ENCODE data around the gene NOC3L.

The NOC3L gene

DNA sequence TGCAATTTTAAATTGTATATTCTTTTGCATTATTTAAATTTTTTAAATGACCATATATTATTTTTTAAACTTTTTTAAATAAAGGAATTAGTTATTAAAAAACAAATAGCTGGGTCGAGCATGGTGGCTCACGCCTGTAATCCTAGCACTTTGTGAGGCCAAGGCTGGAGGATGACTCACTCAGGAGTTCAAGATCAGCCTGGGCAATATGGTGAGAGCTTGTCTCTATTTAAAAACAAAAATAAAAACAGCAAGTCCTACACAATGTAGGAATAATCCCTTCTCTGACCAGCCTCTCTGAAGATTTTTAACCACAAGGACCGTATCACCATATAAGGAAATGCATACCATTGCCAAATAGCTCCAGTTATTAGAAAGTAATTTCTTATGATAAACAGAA lies 19.6 kb downstream of the NOC3L start (continued):
- TF ChIP-seq, protein P1, sequence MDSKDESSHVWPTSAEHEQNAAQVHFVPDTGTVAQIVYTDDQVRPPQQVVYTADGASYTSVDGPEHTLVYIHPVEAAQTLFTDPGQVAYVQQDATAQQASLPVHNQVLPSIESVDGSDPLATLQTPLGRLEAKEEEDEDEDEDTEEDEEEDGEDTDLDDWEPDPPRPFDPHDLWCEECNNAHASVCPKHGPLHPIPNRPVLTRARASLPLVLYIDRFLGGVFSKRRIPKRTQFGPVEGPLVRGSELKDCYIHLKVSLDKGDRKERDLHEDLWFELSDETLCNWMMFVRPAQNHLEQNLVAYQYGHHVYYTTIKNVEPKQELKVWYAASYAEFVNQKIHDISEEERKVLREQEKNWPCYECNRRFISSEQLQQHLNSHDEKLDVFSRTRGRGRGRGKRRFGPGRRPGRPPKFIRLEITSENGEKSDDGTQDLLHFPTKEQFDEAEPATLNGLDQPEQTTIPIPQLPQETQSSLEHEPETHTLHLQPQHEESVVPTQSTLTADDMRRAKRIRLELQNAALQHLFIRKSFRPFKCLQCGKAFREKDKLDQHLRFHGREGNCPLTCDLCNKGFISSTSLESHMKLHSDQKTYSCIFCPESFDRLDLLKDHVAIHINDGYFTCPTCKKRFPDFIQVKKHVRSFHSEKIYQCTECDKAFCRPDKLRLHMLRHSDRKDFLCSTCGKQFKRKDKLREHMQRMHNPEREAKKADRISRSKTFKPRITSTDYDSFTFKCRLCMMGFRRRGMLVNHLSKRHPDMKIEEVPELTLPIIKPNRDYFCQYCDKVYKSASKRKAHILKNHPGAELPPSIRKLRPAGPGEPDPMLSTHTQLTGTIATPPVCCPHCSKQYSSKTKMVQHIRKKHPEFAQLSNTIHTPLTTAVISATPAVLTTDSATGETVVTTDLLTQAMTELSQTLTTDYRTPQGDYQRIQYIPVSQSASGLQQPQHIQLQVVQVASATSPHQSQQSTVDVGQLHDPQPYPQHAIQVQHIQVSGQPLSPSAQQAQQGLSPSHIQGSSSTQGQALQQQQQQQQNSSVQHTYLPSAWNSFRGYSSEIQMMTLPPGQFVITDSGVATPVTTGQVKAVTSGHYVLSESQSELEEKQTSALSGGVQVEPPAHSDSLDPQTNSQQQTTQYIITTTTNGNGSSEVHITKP (tag by site-specific recombination; IDR thresholded peaks at IDR 0.05) = no peak
- TF ChIP-seq ZNF639 (tag by site-specific recombination; IDR thresholded peaks at IDR 0.05) (no peak), ZNF302 (tag by site-specific recombination; IDR thresholded peaks at IDR 0.05; ENCODE audit: low read depth) (no peak), KLF16 (tag by site-specific recombination; IDR thresholded peaks at IDR 0.05) (no peak)

DNA sequence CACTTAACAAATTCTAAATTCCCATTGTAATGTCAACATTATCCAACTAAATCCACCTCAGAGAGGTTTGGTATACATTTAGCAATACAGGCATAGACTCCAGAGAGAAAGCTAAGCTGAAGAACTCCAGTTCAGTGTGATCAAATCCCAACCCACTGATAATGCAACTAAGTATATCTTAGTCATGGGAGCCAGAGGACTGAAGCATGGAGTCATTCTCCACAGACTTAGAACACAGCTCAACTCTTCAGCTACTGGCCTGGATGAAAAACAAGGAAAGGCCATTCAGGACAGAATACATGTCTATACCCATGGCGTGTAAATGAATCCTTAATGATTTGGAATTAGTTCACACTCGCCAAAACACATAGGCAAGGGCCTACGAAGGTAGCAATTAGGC lies 27.9 kb downstream of the NOC3L start:
- ChIA-PET CTCF (interaction anchor here (3.4 kb wide), 1 partner anchor 14 kb away, joined by 37 read pairs; no protein-coding TSS in a partner anchor), POLR2A (no interaction called here)
- TF ChIP-seq ZNF654 (tag by site-specific recombination; IDR thresholded peaks at IDR 0.05; ENCODE audit: low read depth) (no peak), ZNF626 (tag by site-specific recombination; IDR thresholded peaks at IDR 0.05) (no peak), OSR2 (tag by site-specific recombination; IDR thresholded peaks at IDR 0.05) (no peak), ZNF585B (tag by site-specific recombination; IDR thresholded peaks at IDR 0.05) (no peak), ZNF76 (tag by site-specific recombination; IDR thresholded peaks at IDR 0.05; ENCODE audit: borderline replicate concordance, low read depth) (no peak), ZBTB26 (tag by site-specific recombination; optimal IDR thresholded peaks at IDR 0.05) (no peak), ZFP41 (tag by site-specific recombination; IDR thresholded peaks at IDR 0.05; ENCODE audit: borderline replicate concordance) (no peak), ZNF792 (tag by site-specific recombination; IDR thresholded peaks at IDR 0.05) (no peak), ZNF148 (tag by site-specific recombination; IDR thresholded peaks at IDR 0.05; ENCODE audit: borderline replicate concordance) (no peak), ZNF529 (tag by site-specific recombination; IDR thresholded peaks at IDR 0.05; ENCODE audit: insufficient replicate concordance) (no peak), ZNF549 (tag by site-specific recombination; IDR thresholded peaks at IDR 0.05) (no peak)
- TF ChIP-seq, protein P2, sequence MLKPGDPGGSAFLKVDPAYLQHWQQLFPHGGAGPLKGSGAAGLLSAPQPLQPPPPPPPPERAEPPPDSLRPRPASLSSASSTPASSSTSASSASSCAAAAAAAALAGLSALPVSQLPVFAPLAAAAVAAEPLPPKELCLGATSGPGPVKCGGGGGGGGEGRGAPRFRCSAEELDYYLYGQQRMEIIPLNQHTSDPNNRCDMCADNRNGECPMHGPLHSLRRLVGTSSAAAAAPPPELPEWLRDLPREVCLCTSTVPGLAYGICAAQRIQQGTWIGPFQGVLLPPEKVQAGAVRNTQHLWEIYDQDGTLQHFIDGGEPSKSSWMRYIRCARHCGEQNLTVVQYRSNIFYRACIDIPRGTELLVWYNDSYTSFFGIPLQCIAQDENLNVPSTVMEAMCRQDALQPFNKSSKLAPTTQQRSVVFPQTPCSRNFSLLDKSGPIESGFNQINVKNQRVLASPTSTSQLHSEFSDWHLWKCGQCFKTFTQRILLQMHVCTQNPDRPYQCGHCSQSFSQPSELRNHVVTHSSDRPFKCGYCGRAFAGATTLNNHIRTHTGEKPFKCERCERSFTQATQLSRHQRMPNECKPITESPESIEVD (tag by site-specific recombination; IDR thresholded peaks at IDR 0.05) = no peak
- TF ChIP-seq, protein P3, sequence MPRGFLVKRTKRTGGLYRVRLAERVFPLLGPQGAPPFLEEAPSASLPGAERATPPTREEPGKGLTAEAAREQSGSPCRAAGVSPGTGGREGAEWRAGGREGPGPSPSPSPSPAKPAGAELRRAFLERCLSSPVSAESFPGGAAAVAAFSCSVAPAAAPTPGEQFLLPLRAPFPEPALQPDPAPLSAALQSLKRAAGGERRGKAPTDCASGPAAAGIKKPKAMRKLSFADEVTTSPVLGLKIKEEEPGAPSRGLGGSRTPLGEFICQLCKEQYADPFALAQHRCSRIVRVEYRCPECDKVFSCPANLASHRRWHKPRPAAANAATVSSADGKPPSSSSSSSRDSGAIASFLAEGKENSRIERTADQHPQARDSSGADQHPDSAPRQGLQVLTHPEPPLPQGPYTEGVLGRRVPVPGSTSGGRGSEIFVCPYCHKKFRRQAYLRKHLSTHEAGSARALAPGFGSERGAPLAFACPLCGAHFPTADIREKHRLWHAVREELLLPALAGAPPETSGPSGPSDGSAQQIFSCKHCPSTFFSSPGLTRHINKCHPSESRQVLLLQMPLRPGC (tag by site-specific recombination; IDR thresholded peaks at IDR 0.05) = no peak
- TF ChIP-seq, protein P4, sequence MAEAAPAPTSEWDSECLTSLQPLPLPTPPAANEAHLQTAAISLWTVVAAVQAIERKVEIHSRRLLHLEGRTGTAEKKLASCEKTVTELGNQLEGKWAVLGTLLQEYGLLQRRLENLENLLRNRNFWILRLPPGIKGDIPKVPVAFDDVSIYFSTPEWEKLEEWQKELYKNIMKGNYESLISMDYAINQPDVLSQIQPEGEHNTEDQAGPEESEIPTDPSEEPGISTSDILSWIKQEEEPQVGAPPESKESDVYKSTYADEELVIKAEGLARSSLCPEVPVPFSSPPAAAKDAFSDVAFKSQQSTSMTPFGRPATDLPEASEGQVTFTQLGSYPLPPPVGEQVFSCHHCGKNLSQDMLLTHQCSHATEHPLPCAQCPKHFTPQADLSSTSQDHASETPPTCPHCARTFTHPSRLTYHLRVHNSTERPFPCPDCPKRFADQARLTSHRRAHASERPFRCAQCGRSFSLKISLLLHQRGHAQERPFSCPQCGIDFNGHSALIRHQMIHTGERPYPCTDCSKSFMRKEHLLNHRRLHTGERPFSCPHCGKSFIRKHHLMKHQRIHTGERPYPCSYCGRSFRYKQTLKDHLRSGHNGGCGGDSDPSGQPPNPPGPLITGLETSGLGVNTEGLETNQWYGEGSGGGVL (tag by site-specific recombination; IDR thresholded peaks at IDR 0.05) = no peak
- H3K4me1 ChIP-seq (ENCODE audit: control insufficient read depth, insufficient read depth, low read length) = no peaks in the 10 kb centered on the region
- no peaks in the 10 kb centered on the region for H3K9me3 ChIP-seq (ENCODE audit: control insufficient read depth, insufficient read depth, low read depth, low read length)
- no peak overlapping the region for H3K27ac ChIP-seq (ENCODE audit: extremely low read depth, low read depth, low read length)
- no peak overlapping the region for H3K4me3 ChIP-seq (ENCODE audit: low read depth, low read length)
- peaks cover 80 to 91% of the 10 kb centered on the region in 2 experiments for H3K36me3 ChIP-seq (ENCODE audit: control insufficient read depth in 2 of 2, insufficient read depth in 1 of 2, low read length in 2 of 2)

Measured in HEK293 (cell line).